ENCODE measurements around the gene PLGRKT. TPM values are rescaled to one million over a fixed set of nuclear protein-coding genes. Genes with fewer than 3 reads are reported as not detected.

PLGRKT gene
- total and polyA plus RNA-seq, 2 donors (not counting 3 experiments of a cell fraction or from before 2014, with no cell fraction given): 3.8 to 21.2 TPM

DNA sequence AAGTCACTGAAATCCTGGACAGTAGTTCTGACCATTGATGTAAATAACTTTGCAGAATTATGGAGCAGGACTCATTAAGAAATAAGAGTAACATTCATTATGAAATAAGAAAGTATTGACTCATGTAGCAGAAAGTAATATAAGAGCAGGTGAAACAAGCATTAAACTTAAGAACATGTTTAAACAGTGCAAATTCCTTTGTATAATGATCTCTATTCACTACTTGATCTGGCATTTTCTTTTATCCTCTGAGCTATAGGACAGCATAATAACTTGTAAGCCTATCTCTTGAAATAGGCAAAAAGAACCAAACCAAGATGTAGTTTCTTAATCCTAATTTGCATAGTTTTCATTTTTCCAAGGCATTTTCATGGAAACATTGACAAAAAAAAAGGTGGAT, 42.3 kb downstream of the PLGRKT start:
- no TSS peak for BruUV-seq (replicated peaks)
- dilution Hi-C loops (cut with MboI; ENCODE audit: extremely low pct_ligation_motif_present, low sequenced_read_pairs) (no loop called here), intact Hi-C loops (cut with micrococcal nuclease) (no loop called here)
- Histone ChIP-seq H3K79me2 (ENCODE audit: control insufficient read depth, insufficient read depth, low read length) (no peaks in the 10 kb centered on the region), H3K4me1 (ENCODE audit: control insufficient read depth, extremely low read depth, insufficient read depth, low read length) (peaks cover 12% of the 10 kb centered on the region), H3K4me2 (ENCODE audit: insufficient read depth, low read length) (no peak overlapping the region), H3K4me3 (replicated peaks in 1 of 3; ENCODE audit: insufficient read depth in 1 of 3, low read depth in 1 of 3, low read length in 3 of 3) (no peak overlapping the region), H3K27ac (ENCODE audit: insufficient read depth, low read depth, low read length) (no peak overlapping the region), H4K20me1 (replicated peaks; ENCODE audit: control insufficient read depth, extremely low read depth, insufficient read depth, low read length) (no peaks in the 10 kb centered on the region), H3K9ac (replicated peaks; ENCODE audit: extremely low read depth, insufficient read depth, low read length) (no peak overlapping the region), H2AFZ (ENCODE audit: low read depth, low read length) (no peak overlapping the region), H3K9me1 (replicated peaks; ENCODE audit: control insufficient read depth, extremely low read depth, insufficient read depth, low read length) (no peaks in the 10 kb centered on the region), H3K27me3 (ENCODE audit: control insufficient read depth in 2 of 2, insufficient read depth in 2 of 2, low read length in 2 of 2) (no peaks in the 10 kb centered on the region), H3K9me3 (replicated peaks; ENCODE audit: control insufficient read depth, insufficient read depth, low read length) (no peaks in the 10 kb centered on the region), H3K36me3 (ENCODE audit: control insufficient read depth in 2 of 2, extremely low read depth in 1 of 2, insufficient read depth in 2 of 2, low read length in 2 of 2) (no peaks in the 10 kb centered on the region)
- POLR2A ChIA-PET: no interaction called here
- DNase-seq (ENCODE audit: low read depth, low spot score): no peak
- FAIRE-seq: no peak
- CTCF ChIA-PET: interaction anchor here (1.4 kb wide), 1 partner anchor 209 kb away, joined by 4 read pairs; no protein-coding TSS in a partner anchor
- no peak for TF ChIP-seq POLR2A (IDR thresholded peaks at IDR 0.05; ENCODE audit: low read depth, low read length)
- TF ChIP-seq, protein P1, sequence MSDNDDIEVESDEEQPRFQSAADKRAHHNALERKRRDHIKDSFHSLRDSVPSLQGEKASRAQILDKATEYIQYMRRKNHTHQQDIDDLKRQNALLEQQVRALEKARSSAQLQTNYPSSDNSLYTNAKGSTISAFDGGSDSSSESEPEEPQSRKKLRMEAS (IDR thresholded peaks at IDR 0.05; ENCODE audit: insufficient read depth, insufficient read length): no peak
- no peak for TF ChIP-seq POLR2AphosphoS5 (IDR thresholded peaks at IDR 0.05; ENCODE audit: insufficient read depth, low read depth, low read length)
- no peak for TF ChIP-seq FOS (IDR thresholded peaks at IDR 0.05; ENCODE audit: borderline replicate concordance, insufficient read depth, low read length)
- no peak for TF ChIP-seq EZH2 (IDR thresholded peaks at IDR 0.05; ENCODE audit: borderline replicate concordance, low read depth, low read length, severe bottlenecking)
- no peak for TF ChIP-seq GATA2 (IDR thresholded peaks at IDR 0.05; ENCODE audit: insufficient read depth, insufficient read length, low read depth, low read length)
- TF ChIP-seq MYC (IDR thresholded peaks at IDR 0.05; ENCODE audit: low read depth, low read length): no peak
- no peak for TF ChIP-seq JUN (IDR thresholded peaks at IDR 0.05; ENCODE audit: borderline replicate concordance, insufficient read depth, insufficient read length, low read depth)
- TF ChIP-seq CTCF (IDR thresholded peaks at IDR 0.05; ENCODE audit: extremely low read depth in 1 of 2, insufficient read depth in 1 of 2, low read depth in 1 of 2, low read length in 2 of 2): no peak

Measured in endothelial cell of umbilical vein (primary cell).